Measurements from ENCODE around the gene TBCD. TPM values are rescaled to one million over a fixed set of nuclear protein-coding genes. Genes with fewer than 3 reads are reported as not detected.
A peak's percentile ranks its signal among the peaks of the same experiment; 100 is the strongest.

Gene TBCD
- polyA plus RNA-seq (64.8 and 67.2 TPM in 2 replicates), polyA minus RNA-seq (64.2 and 85.9 TPM in 2 replicates)

DNA sequence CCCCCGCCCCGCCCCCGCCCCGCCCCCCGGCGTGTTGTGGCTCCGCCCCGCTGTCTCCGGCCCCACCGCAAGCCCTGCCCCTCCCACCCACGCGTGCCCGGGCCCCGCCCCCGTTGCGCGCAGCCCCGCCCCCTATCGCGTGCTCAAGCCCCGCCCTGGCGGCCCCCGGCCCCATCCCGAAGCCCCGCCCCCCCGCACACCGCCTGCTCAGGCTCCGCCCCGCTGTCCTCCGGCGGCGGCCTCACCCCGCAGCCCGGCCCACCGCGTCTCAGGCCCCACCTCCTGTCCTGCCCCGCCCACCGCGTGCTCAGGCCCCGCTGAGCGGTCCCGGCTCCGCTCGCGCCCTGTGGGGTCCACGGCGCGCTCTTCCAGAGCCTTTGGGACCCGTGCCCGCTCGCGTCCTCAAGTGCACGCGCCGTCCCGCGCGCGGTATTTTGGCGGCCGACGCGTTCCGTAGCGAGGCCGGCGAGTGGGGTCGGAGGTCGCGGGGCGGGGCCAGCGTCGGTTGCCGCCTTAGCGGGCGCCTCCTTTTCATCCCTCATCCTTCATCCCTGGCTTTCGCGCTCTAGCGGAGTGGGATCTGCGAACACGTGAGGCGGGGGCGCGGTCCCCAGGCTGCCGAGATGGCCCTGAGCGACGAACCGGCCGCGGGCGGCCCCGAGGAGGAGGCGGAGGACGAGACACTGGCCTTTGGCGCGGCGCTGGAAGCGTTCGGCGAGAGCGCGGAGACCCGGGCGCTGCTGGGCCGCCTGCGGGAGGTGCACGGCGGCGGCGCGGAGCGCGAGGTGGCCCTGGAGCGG, at the start of gene TBCD:
TBCD (plus strand) TSS at position 495 of the 800 bp plus-strand sequence; CDS start at position 624, 129 bp downstream.
- no peaks in the 10 kb centered on the region for H3K27me3 ChIP-seq (ENCODE audit: insufficient read depth, low read depth, low read length)
- peaks cover 18% of the 10 kb centered on the region for H3K79me2 ChIP-seq (replicated peaks; ENCODE audit: insufficient read depth, low read length)
- H4K20me1 ChIP-seq (ENCODE audit: insufficient read depth) = no peaks in the 10 kb centered on the region
- no peaks in the 10 kb centered on the region for H3K9me2 ChIP-seq (ENCODE audit: insufficient read depth, low read length)
- TF ChIP-seq SMC3 (conservative IDR thresholded peaks at IDR 0.05; ENCODE audit: poor library complexity) = no peak
- TF ChIP-seq, protein P1, sequence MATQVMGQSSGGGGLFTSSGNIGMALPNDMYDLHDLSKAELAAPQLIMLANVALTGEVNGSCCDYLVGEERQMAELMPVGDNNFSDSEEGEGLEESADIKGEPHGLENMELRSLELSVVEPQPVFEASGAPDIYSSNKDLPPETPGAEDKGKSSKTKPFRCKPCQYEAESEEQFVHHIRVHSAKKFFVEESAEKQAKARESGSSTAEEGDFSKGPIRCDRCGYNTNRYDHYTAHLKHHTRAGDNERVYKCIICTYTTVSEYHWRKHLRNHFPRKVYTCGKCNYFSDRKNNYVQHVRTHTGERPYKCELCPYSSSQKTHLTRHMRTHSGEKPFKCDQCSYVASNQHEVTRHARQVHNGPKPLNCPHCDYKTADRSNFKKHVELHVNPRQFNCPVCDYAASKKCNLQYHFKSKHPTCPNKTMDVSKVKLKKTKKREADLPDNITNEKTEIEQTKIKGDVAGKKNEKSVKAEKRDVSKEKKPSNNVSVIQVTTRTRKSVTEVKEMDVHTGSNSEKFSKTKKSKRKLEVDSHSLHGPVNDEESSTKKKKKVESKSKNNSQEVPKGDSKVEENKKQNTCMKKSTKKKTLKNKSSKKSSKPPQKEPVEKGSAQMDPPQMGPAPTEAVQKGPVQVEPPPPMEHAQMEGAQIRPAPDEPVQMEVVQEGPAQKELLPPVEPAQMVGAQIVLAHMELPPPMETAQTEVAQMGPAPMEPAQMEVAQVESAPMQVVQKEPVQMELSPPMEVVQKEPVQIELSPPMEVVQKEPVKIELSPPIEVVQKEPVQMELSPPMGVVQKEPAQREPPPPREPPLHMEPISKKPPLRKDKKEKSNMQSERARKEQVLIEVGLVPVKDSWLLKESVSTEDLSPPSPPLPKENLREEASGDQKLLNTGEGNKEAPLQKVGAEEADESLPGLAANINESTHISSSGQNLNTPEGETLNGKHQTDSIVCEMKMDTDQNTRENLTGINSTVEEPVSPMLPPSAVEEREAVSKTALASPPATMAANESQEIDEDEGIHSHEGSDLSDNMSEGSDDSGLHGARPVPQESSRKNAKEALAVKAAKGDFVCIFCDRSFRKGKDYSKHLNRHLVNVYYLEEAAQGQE (IDR thresholded peaks at IDR 0.05; ENCODE audit: borderline replicate concordance) = peak; percentile 11
- peak; percentile 64 for TF ChIP-seq POLR2AphosphoS5 (IDR thresholded peaks at IDR 0.05)
- peak; percentile 98 for TF ChIP-seq MXI1 (conservative IDR thresholded peaks at IDR 0.05; ENCODE audit: poor library complexity, severe bottlenecking)
- TF ChIP-seq EP300 (conservative IDR thresholded peaks at IDR 0.05; ENCODE audit: poor library complexity, severe bottlenecking) = peak; percentile 48
- TF ChIP-seq EZH2 (IDR thresholded peaks at IDR 0.05; ENCODE audit: borderline replicate concordance, insufficient read depth, low read length, poor library complexity, severe bottlenecking) = no peak
- TF ChIP-seq TAF1 (IDR thresholded peaks at IDR 0.05; ENCODE audit: low read depth) = peak; percentile 38
- TF ChIP-seq, protein P2, sequence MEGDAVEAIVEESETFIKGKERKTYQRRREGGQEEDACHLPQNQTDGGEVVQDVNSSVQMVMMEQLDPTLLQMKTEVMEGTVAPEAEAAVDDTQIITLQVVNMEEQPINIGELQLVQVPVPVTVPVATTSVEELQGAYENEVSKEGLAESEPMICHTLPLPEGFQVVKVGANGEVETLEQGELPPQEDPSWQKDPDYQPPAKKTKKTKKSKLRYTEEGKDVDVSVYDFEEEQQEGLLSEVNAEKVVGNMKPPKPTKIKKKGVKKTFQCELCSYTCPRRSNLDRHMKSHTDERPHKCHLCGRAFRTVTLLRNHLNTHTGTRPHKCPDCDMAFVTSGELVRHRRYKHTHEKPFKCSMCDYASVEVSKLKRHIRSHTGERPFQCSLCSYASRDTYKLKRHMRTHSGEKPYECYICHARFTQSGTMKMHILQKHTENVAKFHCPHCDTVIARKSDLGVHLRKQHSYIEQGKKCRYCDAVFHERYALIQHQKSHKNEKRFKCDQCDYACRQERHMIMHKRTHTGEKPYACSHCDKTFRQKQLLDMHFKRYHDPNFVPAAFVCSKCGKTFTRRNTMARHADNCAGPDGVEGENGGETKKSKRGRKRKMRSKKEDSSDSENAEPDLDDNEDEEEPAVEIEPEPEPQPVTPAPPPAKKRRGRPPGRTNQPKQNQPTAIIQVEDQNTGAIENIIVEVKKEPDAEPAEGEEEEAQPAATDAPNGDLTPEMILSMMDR (IDR thresholded peaks at IDR 0.05; ENCODE audit: poor library complexity, severe bottlenecking) = peak; percentile 16
- TF ChIP-seq RAD21 (conservative IDR thresholded peaks at IDR 0.05) = peak; percentile 40
- H2AFZ ChIP-seq (ENCODE audit: low read depth, low read length) = no peak within 1 kb of the TSS
- H3K4me3 ChIP-seq (ENCODE audit: low read length) = peak within 1 kb of the TSS; percentile 94
- no peaks in the 10 kb centered on the region for H3K36me3 ChIP-seq (ENCODE audit: insufficient read depth, low read length)
- no peaks in the 10 kb centered on the region for H3F3A ChIP-seq (ENCODE audit: insufficient read depth, low read length, poor library complexity, severe bottlenecking)
- H3K9ac ChIP-seq (ENCODE audit: low read length) = peak within 1 kb of the TSS; percentile 79
- H3K4me2 ChIP-seq (ENCODE audit: low read length) = peak within 1 kb of the TSS; percentile 61
- H3K9me3 ChIP-seq (ENCODE audit: low read length) = no peaks in the 10 kb centered on the region
- peak within 1 kb of the TSS; percentile 62 for H3K27ac ChIP-seq (ENCODE audit: low read length)

DNA sequence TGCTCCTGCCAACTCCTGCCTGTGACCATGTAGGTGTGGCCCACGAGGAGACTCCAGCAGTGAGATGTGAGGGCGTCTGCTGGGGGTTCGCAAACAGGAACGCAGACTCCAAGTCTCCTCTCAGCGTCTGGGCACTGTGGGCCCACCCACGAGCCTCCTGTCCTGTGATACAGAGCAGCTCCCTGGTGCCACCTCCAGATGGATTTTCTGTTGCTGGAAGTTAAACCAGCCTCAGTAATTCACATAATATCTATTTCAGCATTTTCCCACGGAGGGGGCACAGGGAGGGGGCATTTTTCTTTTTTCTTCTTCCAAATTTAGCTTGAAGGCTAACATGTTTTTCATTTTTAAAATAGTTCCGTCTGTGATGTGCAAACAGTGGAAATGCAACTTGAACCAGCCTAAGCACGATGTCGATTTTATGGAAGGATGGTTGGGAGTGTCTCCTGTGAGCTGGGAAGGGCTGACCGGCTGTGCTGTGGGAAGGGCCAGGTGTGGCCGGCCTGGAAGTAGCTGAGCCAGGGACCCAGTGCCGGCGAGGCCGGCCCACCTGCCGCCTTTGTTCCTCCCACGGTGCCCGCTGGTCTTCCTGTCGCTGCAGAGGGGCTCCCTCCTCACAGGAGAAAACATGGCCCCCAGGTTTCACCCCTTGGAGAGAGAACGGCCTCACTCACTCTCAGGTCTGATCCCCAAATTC, 49.5 kb upstream of the TBCD start:
- H2AFZ ChIP-seq (ENCODE audit: low read depth, low read length) = no peak overlapping the region
- no peaks in the 10 kb centered on the region for H4K20me1 ChIP-seq (ENCODE audit: insufficient read depth)
- H3K4me3 ChIP-seq (ENCODE audit: low read length) = no peak overlapping the region
- no peak overlapping the region for H3K27ac ChIP-seq (ENCODE audit: low read length)
- TF ChIP-seq, protein P1 (IDR thresholded peaks at IDR 0.05; ENCODE audit: borderline replicate concordance) = no peak
- no peak for TF ChIP-seq RAD21 (conservative IDR thresholded peaks at IDR 0.05)
- TF ChIP-seq SMC3 (conservative IDR thresholded peaks at IDR 0.05; ENCODE audit: poor library complexity) = no peak
- no peak for TF ChIP-seq TAF1 (IDR thresholded peaks at IDR 0.05; ENCODE audit: low read depth)
- TF ChIP-seq EZH2 (IDR thresholded peaks at IDR 0.05; ENCODE audit: borderline replicate concordance, insufficient read depth, low read length, poor library complexity, severe bottlenecking) = no peak
- no peak for TF ChIP-seq MXI1 (conservative IDR thresholded peaks at IDR 0.05; ENCODE audit: poor library complexity, severe bottlenecking)
- TF ChIP-seq EP300 (conservative IDR thresholded peaks at IDR 0.05; ENCODE audit: poor library complexity, severe bottlenecking) = no peak
- TF ChIP-seq, protein P2 (IDR thresholded peaks at IDR 0.05; ENCODE audit: poor library complexity, severe bottlenecking) = no peak
- no peak for TF ChIP-seq POLR2AphosphoS5 (IDR thresholded peaks at IDR 0.05)
- H3K79me2 ChIP-seq (replicated peaks; ENCODE audit: insufficient read depth, low read length) = no peaks in the 10 kb centered on the region
- H3F3A ChIP-seq (ENCODE audit: insufficient read depth, low read length, poor library complexity, severe bottlenecking) = no peaks in the 10 kb centered on the region
- H3K9me2 ChIP-seq (ENCODE audit: insufficient read depth, low read length) = no peaks in the 10 kb centered on the region
- H3K9me3 ChIP-seq (ENCODE audit: low read length) = no peaks in the 10 kb centered on the region
- no peak overlapping the region for H3K4me2 ChIP-seq (ENCODE audit: low read length)
- no peaks in the 10 kb centered on the region for H3K36me3 ChIP-seq (ENCODE audit: insufficient read depth, low read length)
- H3K9ac ChIP-seq (ENCODE audit: low read length) = no peak overlapping the region
- H3K27me3 ChIP-seq (ENCODE audit: insufficient read depth, low read depth, low read length) = peaks cover 4% of the 10 kb centered on the region

Data from neural cell (in vitro differentiated cells).